Activated CD4-positive, alpha-beta T cell treated with anti-CD3 and anti-CD28 coated beads, Interleukin-2, amount 10 ng/mL, durations not matched to agents 7 days and 5 days (primary cell): ENCODE results near the gene NPHS1. TPM values are rescaled to one million over a fixed set of nuclear protein-coding genes. Genes with fewer than 3 reads are reported as not detected.
"Not testable (repeated sequence)": the region's sequence is repeated elsewhere in the genome, so short reads cannot be mapped to it uniquely, and the experiment has no call there.

Experiments
- CTCF ChIA-PET: fragments of 350-600 bp; sonication (Branson Sonifier 250); formaldehyde crosslinking; loops from one replicate; lab custom pipeline; 2021; ENCODE audit warnings: antibody characterized with exemption; lab: Charles Lee
- POLR2A ChIA-PET: fragments of 350-600 bp; sonication (Branson Sonifier 250); formaldehyde crosslinking; loops from one replicate; lab custom pipeline; 2021; ENCODE audit warnings: antibody characterized with exemption; lab: Charles Lee
- DNase-seq: peaks from one replicate; pipeline ENCODE4 v3.0.0-alpha.2; 2020
- H3K27ac Mint-ChIP-seq: one replicate; pipeline ENCODE4 v1.8.0; 2021; ENCODE audit warnings: mild to moderate bottlenecking, moderate library complexity, mixed read lengths
- H3K27me3 Mint-ChIP-seq: one replicate; pipeline ENCODE4 v1.8.0; 2021; ENCODE audit warnings: mixed read lengths
- H3K36me3 Mint-ChIP-seq: one replicate; pipeline ENCODE4 v1.8.0; 2021; ENCODE audit warnings: low read depth, mixed read lengths
- H3K4me1 Mint-ChIP-seq: one replicate; pipeline ENCODE4 v1.8.0; 2021; ENCODE audit warnings: mixed read lengths
- H3K4me3 Mint-ChIP-seq: one replicate; pipeline ENCODE4 v1.8.0; 2021; ENCODE audit warnings: mild to moderate bottlenecking, moderate library complexity, mixed read lengths
- H3K9me3 Mint-ChIP-seq: one replicate; pipeline ENCODE4 v1.8.0; 2021; ENCODE audit warnings: mixed read lengths
- total RNA-seq, 2 experiments: library from RNA; stranded (reverse); gene quantifications; one replicate each; pipeline ENCODE4 v1.2.3, GENCODE V29; 2021

The NPHS1 gene
- total RNA-seq, 2 experiments from 2014 or later: not detected

GRCh38 chr19:35842666-35843272, 9.5 kb downstream of the NPHS1 start:
- Mint-ChIP-seq H3K27ac (no peak overlapping the region), H3K4me1 (peaks cover 17% of the 10 kb centered on the region), H3K9me3 (peaks cover 7% of the 10 kb centered on the region), H3K27me3 (peaks cover 43% of the 10 kb centered on the region), H3K36me3 (no peaks in the 10 kb centered on the region), H3K4me3 (no peak overlapping the region)
- ChIA-PET POLR2A (no interaction called here), CTCF (interaction anchor here (1.2 kb wide), 1 partner anchor 8 kb away, joined by 3 read pairs; no protein-coding TSS in a partner anchor)
- DNase-seq: no peak

GRCh38 chr19:35841961-35842595, 10.2 kb downstream of the NPHS1 start:
- H3K27me3 Mint-ChIP-seq: peaks cover 43% of the 10 kb centered on the region
- H3K4me3 Mint-ChIP-seq: no peak overlapping the region

GRCh38 chr19:35836096-35836495, 16.2 kb downstream of the NPHS1 start:
- not testable (repeated sequence) for H3K4me3 Mint-ChIP-seq, H3K9me3 Mint-ChIP-seq
- CTCF ChIA-PET: interaction anchor here (0.9 kb wide), 1 partner anchor 179 kb away, joined by 3 read pairs; no protein-coding TSS in a partner anchor

More at GRCh38 chr19:35841961-35842595, 10.2 kb downstream of the NPHS1 start:
- DNase-seq: no peak
- no peaks in the 10 kb centered on the region for H3K36me3 Mint-ChIP-seq
- CTCF ChIA-PET: interaction anchor here (1.2 kb wide), 1 partner anchor 9 kb away, joined by 3 read pairs; no protein-coding TSS in a partner anchor
- peaks cover 7% of the 10 kb centered on the region for H3K9me3 Mint-ChIP-seq
- peaks cover 17% of the 10 kb centered on the region for H3K4me1 Mint-ChIP-seq
- POLR2A ChIA-PET: no interaction called here
- no peak overlapping the region for H3K27ac Mint-ChIP-seq

DNA sequence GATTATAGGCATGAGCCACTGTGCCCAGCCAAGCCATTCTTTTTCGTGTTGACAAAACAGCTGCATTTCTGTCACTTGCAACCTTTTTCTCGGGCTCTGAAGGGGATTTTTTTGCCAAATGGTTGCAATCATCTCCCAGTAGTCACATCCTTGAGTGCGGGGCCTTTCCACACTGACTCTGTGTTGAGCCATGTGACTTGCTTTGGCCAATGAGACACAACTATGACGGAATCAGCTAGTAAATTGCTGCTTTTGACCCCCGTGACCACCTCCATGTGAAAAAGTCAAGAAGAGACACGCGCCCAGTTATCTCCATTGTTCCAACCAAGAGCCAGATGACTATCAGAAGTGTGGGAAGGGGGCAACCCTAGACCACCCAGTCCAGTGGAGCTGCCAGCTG, 18.3 kb downstream of the NPHS1 start:
- H3K9me3 Mint-ChIP-seq: peaks cover 2% of the 10 kb centered on the region
- CTCF ChIA-PET: interaction anchor here (0.6 kb wide), 1 partner anchor 402 kb away, joined by 3 read pairs; no protein-coding TSS in a partner anchor
- DNase-seq: no peak
- H3K27ac Mint-ChIP-seq: no peak overlapping the region
- no peak overlapping the region for H3K4me3 Mint-ChIP-seq
- H3K27me3 Mint-ChIP-seq: peaks cover 3% of the 10 kb centered on the region
- no peaks in the 10 kb centered on the region for H3K36me3 Mint-ChIP-seq
- POLR2A ChIA-PET: no interaction called here
- H3K4me1 Mint-ChIP-seq: no peaks in the 10 kb centered on the region

More at GRCh38 chr19:35836096-35836495, 16.2 kb downstream of the NPHS1 start:
- H3K4me1 Mint-ChIP-seq, H3K27ac Mint-ChIP-seq, H3K27me3 Mint-ChIP-seq, DNase-seq, H3K36me3 Mint-ChIP-seq, POLR2A ChIA-PET: not testable (repeated sequence)

GRCh38 chr19:35832054-35832453, 20.2 kb downstream of the NPHS1 start:
- Mint-ChIP-seq H3K4me3 (no peak overlapping the region), H3K9me3 (no peaks in the 10 kb centered on the region), H3K4me1 (no peaks in the 10 kb centered on the region), H3K27ac (no peak overlapping the region), H3K36me3 (no peaks in the 10 kb centered on the region), H3K27me3 (peaks cover 3% of the 10 kb centered on the region)
- no peak for DNase-seq
- CTCF ChIA-PET: no interaction called here
- POLR2A ChIA-PET: no interaction called here

DNA sequence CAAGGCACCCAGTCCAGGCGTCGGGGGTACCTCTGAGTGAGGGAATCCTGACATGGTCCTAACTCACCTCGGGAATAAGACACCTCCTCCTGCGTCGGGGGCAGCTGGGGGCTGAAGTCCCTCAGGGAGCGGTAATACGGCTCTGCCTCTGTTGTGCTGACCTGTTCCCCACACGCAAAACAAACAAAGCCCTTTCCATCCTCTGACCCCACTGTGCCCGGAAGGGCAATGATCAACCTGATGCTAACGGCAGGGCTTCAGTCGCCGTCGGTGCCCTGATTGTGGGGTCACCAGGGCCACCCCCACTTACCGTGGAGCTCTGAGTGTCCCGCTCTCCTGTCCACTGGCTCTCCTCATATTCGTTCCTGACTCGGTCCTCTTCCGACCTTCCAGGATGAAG, 21.3 kb downstream of the NPHS1 start:
- Mint-ChIP-seq H3K4me1 (no peaks in the 10 kb centered on the region), H3K9me3 (no peaks in the 10 kb centered on the region), H3K27ac (no peak overlapping the region), H3K36me3 (no peaks in the 10 kb centered on the region), H3K4me3 (no peak overlapping the region), H3K27me3 (peaks cover 2% of the 10 kb centered on the region)
- ChIA-PET POLR2A (no interaction called here), CTCF (interaction anchor here (0.9 kb wide), 1 partner anchor 11 kb away, joined by 3 read pairs; no protein-coding TSS in a partner anchor)
- no peak for DNase-seq

- no peak overlapping the region for H3K4me3 Mint-ChIP-seq
- H3K27me3 Mint-ChIP-seq: peaks cover 4% of the 10 kb centered on the region
- peak; percentile 77 for DNase-seq
- H3K36me3 Mint-ChIP-seq: no peaks in the 10 kb centered on the region
- H3K4me1 Mint-ChIP-seq: no peaks in the 10 kb centered on the region
- POLR2A ChIA-PET: no interaction called here
- H3K9me3 Mint-ChIP-seq: no peaks in the 10 kb centered on the region
- no peak overlapping the region for H3K27ac Mint-ChIP-seq
- CTCF ChIA-PET: interaction anchor here (1.1 kb wide), 1 partner anchor 9 kb away, joined by 4 read pairs; no protein-coding TSS in a partner anchor
These were observed 23.5 kb downstream of the NPHS1 start for GRCh38 chr19:35828692-35829301.

DNA sequence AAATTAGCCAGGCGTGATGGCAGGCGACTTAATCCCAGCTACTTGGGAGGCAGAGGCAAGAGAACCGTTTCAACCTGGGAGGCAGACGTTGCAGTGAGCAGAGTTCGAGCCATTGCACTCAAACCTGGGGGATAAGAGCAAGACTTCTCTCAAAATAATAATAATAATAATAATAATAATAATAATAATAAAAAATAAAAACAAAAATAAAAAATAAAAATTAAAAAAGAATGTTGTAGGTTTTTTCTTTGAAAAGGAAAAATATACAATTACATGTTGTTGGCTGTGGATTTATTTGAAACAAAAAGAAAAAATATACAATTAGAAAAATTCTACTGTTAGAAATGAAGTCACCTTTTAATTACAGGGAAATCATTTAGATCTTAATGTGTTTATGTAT, 28.2 kb downstream of the NPHS1 start:
- Mint-ChIP-seq H3K36me3 (no peaks in the 10 kb centered on the region), H3K4me1 (no peaks in the 10 kb centered on the region), H3K4me3 (no peak overlapping the region), H3K9me3 (no peaks in the 10 kb centered on the region), H3K27me3 (peaks cover 2% of the 10 kb centered on the region), H3K27ac (no peak overlapping the region)
- POLR2A ChIA-PET: no interaction called here
- CTCF ChIA-PET: no interaction called here
- DNase-seq: no peak

GRCh38 chr19:35822579-35822978, 29.7 kb downstream of the NPHS1 start:
- DNase-seq: no peak
- Mint-ChIP-seq H3K9me3 (no peaks in the 10 kb centered on the region), H3K4me3 (no peak overlapping the region), H3K27ac (no peak overlapping the region), H3K36me3 (no peaks in the 10 kb centered on the region), H3K4me1 (no peaks in the 10 kb centered on the region), H3K27me3 (peaks cover 4% of the 10 kb centered on the region)
- CTCF ChIA-PET: no interaction called here
- POLR2A ChIA-PET: no interaction called here

GRCh38 chr19:35818445-35818844, 33.9 kb downstream of the NPHS1 start:
- Mint-ChIP-seq H3K4me1 (no peaks in the 10 kb centered on the region), H3K9me3 (no peaks in the 10 kb centered on the region), H3K27ac (no peak overlapping the region), H3K27me3 (peaks cover 2% of the 10 kb centered on the region), H3K36me3 (no peaks in the 10 kb centered on the region), H3K4me3 (no peak overlapping the region)
- no peak for DNase-seq
- ChIA-PET CTCF (interaction anchor here (0.7 to 1.2 kb wide), 2 partner anchors 17 to 165 kb away, joined by 3 to 6 read pairs; no protein-coding TSS in a partner anchor), POLR2A (no interaction called here)

DNA sequence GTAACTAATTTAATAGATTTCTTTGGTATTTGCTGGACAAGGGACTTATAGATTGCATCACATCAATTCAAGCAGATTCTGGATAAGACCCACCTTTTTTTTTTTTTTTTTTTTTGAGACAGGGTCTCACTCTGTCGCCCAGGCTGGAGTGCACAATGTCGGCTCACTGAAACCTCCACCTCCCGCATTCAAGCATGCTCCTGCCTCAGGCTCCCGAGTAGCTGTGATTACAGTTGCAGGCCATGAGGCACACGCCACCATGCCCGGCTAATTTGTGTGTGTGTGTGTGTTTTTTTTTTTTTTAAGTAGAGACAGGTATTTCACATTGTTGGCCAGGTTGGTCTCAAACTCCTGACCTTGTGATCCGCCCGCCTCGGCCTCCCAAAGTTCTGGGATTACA, 35.5 kb downstream of the NPHS1 start:
- no peak overlapping the region for H3K27ac Mint-ChIP-seq
- no peaks in the 10 kb centered on the region for H3K4me1 Mint-ChIP-seq
- no peak overlapping the region for H3K4me3 Mint-ChIP-seq
- H3K27me3 Mint-ChIP-seq: peaks cover 2% of the 10 kb centered on the region
- H3K9me3 Mint-ChIP-seq: no peaks in the 10 kb centered on the region
- POLR2A ChIA-PET: no interaction called here
- H3K36me3 Mint-ChIP-seq: no peaks in the 10 kb centered on the region
- CTCF ChIA-PET: no interaction called here
- DNase-seq: no peak

DNA sequence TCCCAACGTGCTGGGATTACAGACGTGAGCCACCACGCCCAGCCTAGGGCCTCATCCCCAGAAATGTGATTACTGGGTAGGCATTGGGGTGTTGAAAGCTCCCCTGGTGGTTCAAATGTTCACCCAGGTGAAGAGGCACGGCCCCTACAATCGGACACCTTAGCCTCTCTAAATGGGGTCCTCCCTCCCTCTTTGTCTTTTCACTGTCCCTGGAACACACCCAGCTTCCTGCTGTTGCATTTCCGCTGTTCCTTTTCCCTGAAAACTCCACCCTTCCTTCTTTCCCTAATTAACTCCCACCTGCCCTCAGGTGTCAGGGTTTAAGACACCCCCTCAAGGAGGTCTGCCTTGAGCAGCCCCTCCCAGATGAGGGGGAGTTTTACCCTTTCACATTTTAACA, 36.0 kb downstream of the NPHS1 start:
- no peaks in the 10 kb centered on the region for H3K9me3 Mint-ChIP-seq
- ChIA-PET CTCF (no interaction called here), POLR2A (no interaction called here)

More for the DNA sequence above, 36.0 kb downstream of the NPHS1 start:
- DNase-seq: no peak
- H3K4me1 Mint-ChIP-seq: no peaks in the 10 kb centered on the region
- no peak overlapping the region for H3K27ac Mint-ChIP-seq
- no peak overlapping the region for H3K4me3 Mint-ChIP-seq
- no peaks in the 10 kb centered on the region for H3K36me3 Mint-ChIP-seq
- peaks cover 2% of the 10 kb centered on the region for H3K27me3 Mint-ChIP-seq
